A673 (cell line): ENCODE data around the gene FKBP4.

Experiments used
- EZH2 ChIP-seq: fragments of 200-600 bp; sonication (generic); IDR thresholded peaks from 2 replicates; pipeline ENCODE4 v1.6.1; 2017; ENCODE audit warnings: borderline replicate concordance, low read depth, mild to moderate bottlenecking, mixed read lengths, antibody characterized with exemption, low read length; ENCODE audit not compliant: poor library complexity, severe bottlenecking
- TF ChIP-seq, protein P1 (sequence below): fragments of 300-800, 200-600 bp; sonication (generic); conservative IDR thresholded peaks from 2 replicates; pipeline ENCODE4 v1.5.1; 2017; ENCODE audit warnings: low read depth, mild to moderate bottlenecking, antibody characterized with exemption, low read length, moderate library complexity, mixed read lengths

DNA sequence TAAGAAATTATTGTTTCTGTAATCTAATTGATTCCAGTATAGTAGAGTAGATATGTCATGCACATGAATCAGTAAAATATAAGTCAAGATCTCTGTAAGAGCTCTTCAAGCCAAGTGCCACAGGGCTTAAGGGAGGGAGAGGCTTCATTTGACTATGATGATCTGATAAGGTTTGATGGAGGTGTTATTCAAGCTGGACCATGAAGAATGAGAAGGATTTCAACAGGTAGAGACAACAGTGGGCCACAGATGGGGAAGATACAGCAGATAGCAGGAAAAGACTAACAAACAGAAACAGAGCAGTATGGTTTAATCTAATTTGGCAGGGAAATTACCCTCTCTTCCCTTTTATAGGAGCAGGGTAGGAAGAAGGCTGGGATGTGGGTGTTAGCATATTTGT lies 40.6 kb upstream of the FKBP4 start:
- TF ChIP-seq, protein P1, sequence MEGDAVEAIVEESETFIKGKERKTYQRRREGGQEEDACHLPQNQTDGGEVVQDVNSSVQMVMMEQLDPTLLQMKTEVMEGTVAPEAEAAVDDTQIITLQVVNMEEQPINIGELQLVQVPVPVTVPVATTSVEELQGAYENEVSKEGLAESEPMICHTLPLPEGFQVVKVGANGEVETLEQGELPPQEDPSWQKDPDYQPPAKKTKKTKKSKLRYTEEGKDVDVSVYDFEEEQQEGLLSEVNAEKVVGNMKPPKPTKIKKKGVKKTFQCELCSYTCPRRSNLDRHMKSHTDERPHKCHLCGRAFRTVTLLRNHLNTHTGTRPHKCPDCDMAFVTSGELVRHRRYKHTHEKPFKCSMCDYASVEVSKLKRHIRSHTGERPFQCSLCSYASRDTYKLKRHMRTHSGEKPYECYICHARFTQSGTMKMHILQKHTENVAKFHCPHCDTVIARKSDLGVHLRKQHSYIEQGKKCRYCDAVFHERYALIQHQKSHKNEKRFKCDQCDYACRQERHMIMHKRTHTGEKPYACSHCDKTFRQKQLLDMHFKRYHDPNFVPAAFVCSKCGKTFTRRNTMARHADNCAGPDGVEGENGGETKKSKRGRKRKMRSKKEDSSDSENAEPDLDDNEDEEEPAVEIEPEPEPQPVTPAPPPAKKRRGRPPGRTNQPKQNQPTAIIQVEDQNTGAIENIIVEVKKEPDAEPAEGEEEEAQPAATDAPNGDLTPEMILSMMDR = no peak
- no peak for TF ChIP-seq EZH2
